Parathyroid adenoma (tissue), 2 donors: ENCODE results near the gene C7.
"Not testable (repeated sequence)": the region's sequence is repeated elsewhere in the genome, so short reads cannot be mapped to it uniquely, and the experiment has no call there.

ENCODE experiments used
- H2AFZ ChIP-seq: fragments of 300-600 bp; sonication (generic); one replicate; pipeline ENCODE4 v1.7.0; 2017; ENCODE audit warnings: antibody characterized with exemption, mild to moderate bottlenecking
- H3K27ac ChIP-seq: fragments of 300-600 bp; sonication (generic); one replicate; pipeline ENCODE4 v1.7.0; 2017
- H3K27me3 ChIP-seq: fragments of 300-600 bp; sonication (generic); one replicate; pipeline ENCODE4 v1.7.0; 2017; ENCODE audit warnings: low read length; ENCODE audit not compliant: control insufficient read depth, insufficient read depth
- H3K36me3 ChIP-seq: fragments of 300-600 bp; sonication (generic); one replicate; pipeline ENCODE4 v1.7.0; 2017; ENCODE audit warnings: low read length; ENCODE audit not compliant: control insufficient read depth, insufficient read depth
- H3K4me1 ChIP-seq: fragments of 300-600 bp; sonication (generic); one replicate; pipeline ENCODE4 v1.7.0; 2017; ENCODE audit warnings: control low read depth
- H3K4me2 ChIP-seq: fragments of 300-600 bp; sonication (generic); one replicate; pipeline ENCODE4 v1.7.0; 2017; ENCODE audit warnings: low read length
- H3K4me3 ChIP-seq: fragments of 300-600 bp; sonication (generic); one replicate; pipeline ENCODE4 v1.7.0; 2017; ENCODE audit warnings: low read depth, low read length
- H3K79me2 ChIP-seq: fragments of 300-600 bp; sonication (generic); one replicate; pipeline ENCODE4 v1.7.0; 2017; ENCODE audit warnings: control low read depth
- H3K9ac ChIP-seq: fragments of 300-600 bp; sonication (generic); one replicate; pipeline ENCODE4 v1.7.0; 2017; ENCODE audit warnings: mild to moderate bottlenecking
- H3K9me3 ChIP-seq: fragments of 300-600 bp; sonication (generic); one replicate; pipeline ENCODE4 v1.7.0; 2017; ENCODE audit warnings: low read length; ENCODE audit not compliant: control insufficient read depth
- TF ChIP-seq, protein P1 (sequence below): fragments of 300-600 bp; sonication (generic); IDR thresholded peaks from one replicate; pipeline ENCODE4 v1.7.0; 2017; ENCODE audit warnings: antibody characterized with exemption, mild to moderate bottlenecking
- donor health status: primary hyperparathyroidism.

C7 gene

GRCh38 chr5:40879163-40879942, 29.9 kb upstream of the C7 start:
- no peak overlapping the region for H3K4me3 ChIP-seq
- H3K27me3 ChIP-seq: no peaks in the 10 kb centered on the region
- H2AFZ ChIP-seq: peak overlapping the region; percentile 4
- H3K27ac ChIP-seq: no peak overlapping the region
- TF ChIP-seq, protein P1, sequence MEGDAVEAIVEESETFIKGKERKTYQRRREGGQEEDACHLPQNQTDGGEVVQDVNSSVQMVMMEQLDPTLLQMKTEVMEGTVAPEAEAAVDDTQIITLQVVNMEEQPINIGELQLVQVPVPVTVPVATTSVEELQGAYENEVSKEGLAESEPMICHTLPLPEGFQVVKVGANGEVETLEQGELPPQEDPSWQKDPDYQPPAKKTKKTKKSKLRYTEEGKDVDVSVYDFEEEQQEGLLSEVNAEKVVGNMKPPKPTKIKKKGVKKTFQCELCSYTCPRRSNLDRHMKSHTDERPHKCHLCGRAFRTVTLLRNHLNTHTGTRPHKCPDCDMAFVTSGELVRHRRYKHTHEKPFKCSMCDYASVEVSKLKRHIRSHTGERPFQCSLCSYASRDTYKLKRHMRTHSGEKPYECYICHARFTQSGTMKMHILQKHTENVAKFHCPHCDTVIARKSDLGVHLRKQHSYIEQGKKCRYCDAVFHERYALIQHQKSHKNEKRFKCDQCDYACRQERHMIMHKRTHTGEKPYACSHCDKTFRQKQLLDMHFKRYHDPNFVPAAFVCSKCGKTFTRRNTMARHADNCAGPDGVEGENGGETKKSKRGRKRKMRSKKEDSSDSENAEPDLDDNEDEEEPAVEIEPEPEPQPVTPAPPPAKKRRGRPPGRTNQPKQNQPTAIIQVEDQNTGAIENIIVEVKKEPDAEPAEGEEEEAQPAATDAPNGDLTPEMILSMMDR: peak; percentile 62
- no peaks in the 10 kb centered on the region for H3K4me1 ChIP-seq
- H3K79me2 ChIP-seq: no peaks in the 10 kb centered on the region
- no peak overlapping the region for H3K4me2 ChIP-seq
- no peaks in the 10 kb centered on the region for H3K9me3 ChIP-seq
- no peak overlapping the region for H3K9ac ChIP-seq
- no peaks in the 10 kb centered on the region for H3K36me3 ChIP-seq

DNA sequence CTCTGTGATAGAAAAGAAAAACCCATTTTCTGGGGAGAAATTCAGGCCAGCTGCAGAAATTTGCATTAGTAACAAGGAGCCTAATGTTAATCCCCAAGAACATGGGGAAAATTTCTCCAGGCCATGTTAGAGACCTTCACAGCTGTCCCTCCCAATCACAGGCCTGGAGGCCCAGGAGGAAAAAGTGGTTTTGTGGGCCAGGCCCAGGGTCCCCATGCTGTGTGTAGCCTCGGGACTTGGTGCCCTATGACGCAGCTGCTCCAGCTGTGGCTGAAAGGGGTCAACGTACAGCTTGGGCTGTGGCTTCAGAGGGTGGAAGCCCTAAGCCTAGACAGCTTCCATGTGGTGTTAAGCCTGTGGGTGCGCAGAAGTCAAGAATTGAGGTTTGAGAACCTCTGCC, 27.0 kb upstream of the C7 start:
- no peaks in the 10 kb centered on the region for H3K79me2 ChIP-seq
- no peak overlapping the region for H3K4me2 ChIP-seq
- H3K9me3 ChIP-seq: no peaks in the 10 kb centered on the region
- H3K4me3 ChIP-seq: no peak overlapping the region
- H3K27ac ChIP-seq: no peak overlapping the region
- TF ChIP-seq, protein P1: no peak
- no peak overlapping the region for H2AFZ ChIP-seq
- H3K9ac ChIP-seq: no peak overlapping the region
- no peaks in the 10 kb centered on the region for H3K36me3 ChIP-seq
- H3K4me1 ChIP-seq: no peaks in the 10 kb centered on the region
- no peaks in the 10 kb centered on the region for H3K27me3 ChIP-seq

GRCh38 chr5:40883051-40883450, 26.2 kb upstream of the C7 start:
- H3K9me3 ChIP-seq, H3K9ac ChIP-seq, H3K4me1 ChIP-seq, H3K36me3 ChIP-seq, H3K4me3 ChIP-seq, H3K27me3 ChIP-seq, H2AFZ ChIP-seq, H3K4me2 ChIP-seq, H3K27ac ChIP-seq, H3K79me2 ChIP-seq: not testable (repeated sequence)

- not testable (repeated sequence) for H3K9ac ChIP-seq, H3K4me3 ChIP-seq, H3K79me2 ChIP-seq, H3K4me1 ChIP-seq, H3K27me3 ChIP-seq, H3K9me3 ChIP-seq, H3K27ac ChIP-seq, H3K36me3 ChIP-seq, H3K4me2 ChIP-seq
- H2AFZ ChIP-seq: peak overlapping the region; percentile 70
Measured at GRCh38 chr5:40895440-40896425, 13.6 kb upstream of the C7 start.

DNA sequence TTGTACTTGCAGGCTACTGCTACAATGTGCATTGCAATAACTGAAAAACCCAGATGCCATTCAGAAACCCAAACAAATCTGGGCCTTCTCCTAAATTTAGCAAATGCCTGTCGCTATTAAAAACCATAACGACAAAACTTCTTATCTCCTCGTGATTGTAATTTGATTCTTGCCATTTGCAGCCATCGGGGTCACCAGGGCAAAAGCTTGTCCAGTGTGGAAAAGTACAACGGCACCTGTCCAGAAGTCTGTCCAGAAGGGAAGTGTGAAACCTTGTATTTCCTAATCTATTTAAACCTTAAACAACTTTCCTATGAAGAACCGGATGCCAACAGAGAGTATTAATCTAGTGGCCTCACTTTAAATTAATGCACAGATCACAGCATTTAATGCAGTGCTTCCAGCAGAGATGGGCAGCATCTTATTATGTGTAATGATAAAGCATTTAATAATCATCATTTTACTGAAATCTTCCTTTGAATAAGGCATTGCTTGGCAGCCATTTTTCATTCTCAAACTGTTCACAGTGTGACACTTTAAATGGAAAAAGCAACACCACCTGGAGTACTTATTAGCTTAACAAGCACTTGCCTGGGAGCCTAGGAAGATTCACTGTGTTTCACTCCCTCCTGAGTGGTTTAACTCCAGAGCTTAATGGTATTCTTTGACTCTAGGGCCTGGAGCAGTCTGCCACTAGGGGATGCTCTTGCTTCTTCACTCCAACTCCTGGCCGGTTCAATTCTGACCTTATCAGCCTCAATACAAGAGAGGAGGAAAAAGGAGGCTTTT, 4.9 kb upstream of the C7 start:
- H2AFZ ChIP-seq: peak overlapping the region; percentile 81
- TF ChIP-seq, protein P1: peak; percentile 98
- no peak overlapping the region for H3K4me3 ChIP-seq
- H3K9ac ChIP-seq: no peak overlapping the region
- no peak overlapping the region for H3K4me2 ChIP-seq
- no peaks in the 10 kb centered on the region for H3K27me3 ChIP-seq
- H3K9me3 ChIP-seq: no peaks in the 10 kb centered on the region
- peaks cover 26% of the 10 kb centered on the region for H3K4me1 ChIP-seq
- no peaks in the 10 kb centered on the region for H3K36me3 ChIP-seq
- no peaks in the 10 kb centered on the region for H3K79me2 ChIP-seq
- H3K27ac ChIP-seq: peak overlapping the region; percentile 83
